ENCODE results near the gene TMPRSS4. TPM values are rescaled to one million over a fixed set of nuclear protein-coding genes. Genes with fewer than 3 reads are reported as not detected.

Gene TMPRSS4
- polyA plus RNA-seq, 3 donors, result not detected

DNA sequence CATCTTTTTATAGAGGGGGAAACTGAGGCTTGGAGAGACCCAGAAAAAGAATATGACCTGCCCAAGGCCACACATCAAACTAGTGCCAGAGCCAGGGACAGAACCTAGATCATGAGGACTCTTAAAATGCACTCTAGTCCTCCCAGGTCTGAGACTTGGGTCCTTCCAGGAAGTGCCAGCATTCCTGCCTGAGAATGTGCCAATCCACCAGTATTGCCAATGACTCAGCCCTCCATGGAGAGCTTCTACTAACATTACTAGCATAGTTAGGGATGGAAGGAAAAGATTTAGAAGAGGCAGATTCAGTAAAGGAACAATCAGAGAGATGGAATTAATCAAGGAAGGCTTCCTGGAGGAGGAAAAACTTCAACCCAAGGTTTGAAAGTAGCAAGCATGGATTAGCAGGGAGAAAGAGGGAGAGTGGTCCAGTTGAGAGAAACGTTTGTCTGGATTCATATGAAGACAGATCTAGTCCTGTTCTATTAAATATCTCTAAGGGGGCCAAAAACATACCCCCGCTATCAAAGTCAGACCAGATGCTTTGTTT lies 30.0 kb downstream of the TMPRSS4 start:
- H4K20me1 ChIP-seq (ENCODE audit: insufficient read depth, low read length), result no peaks in the 10 kb centered on the region
- TF ChIP-seq, protein P1, sequence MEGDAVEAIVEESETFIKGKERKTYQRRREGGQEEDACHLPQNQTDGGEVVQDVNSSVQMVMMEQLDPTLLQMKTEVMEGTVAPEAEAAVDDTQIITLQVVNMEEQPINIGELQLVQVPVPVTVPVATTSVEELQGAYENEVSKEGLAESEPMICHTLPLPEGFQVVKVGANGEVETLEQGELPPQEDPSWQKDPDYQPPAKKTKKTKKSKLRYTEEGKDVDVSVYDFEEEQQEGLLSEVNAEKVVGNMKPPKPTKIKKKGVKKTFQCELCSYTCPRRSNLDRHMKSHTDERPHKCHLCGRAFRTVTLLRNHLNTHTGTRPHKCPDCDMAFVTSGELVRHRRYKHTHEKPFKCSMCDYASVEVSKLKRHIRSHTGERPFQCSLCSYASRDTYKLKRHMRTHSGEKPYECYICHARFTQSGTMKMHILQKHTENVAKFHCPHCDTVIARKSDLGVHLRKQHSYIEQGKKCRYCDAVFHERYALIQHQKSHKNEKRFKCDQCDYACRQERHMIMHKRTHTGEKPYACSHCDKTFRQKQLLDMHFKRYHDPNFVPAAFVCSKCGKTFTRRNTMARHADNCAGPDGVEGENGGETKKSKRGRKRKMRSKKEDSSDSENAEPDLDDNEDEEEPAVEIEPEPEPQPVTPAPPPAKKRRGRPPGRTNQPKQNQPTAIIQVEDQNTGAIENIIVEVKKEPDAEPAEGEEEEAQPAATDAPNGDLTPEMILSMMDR (IDR thresholded peaks at IDR 0.05), result no peak
- Mint-ChIP-seq H3K4me3 (no peak overlapping the region), H3K27ac (no peak overlapping the region), H3K27me3 (ENCODE audit: low read depth in 3 of 3) (peaks cover 0 to 5% (median 2%) of the 10 kb centered on the region in 3 donors), H3K4me1 (peaks cover 5% of the 10 kb centered on the region), H3K9me3 (no peaks in the 10 kb centered on the region), H3K36me3 (no peaks in the 10 kb centered on the region)
- no peak for DNase-seq
- H3K4me3 ChIP-seq (replicated peaks in 1 of 3; ENCODE audit: low read depth in 2 of 3, low read length in 3 of 3), result no peak overlapping the region
- no peak overlapping the region for H3K27ac ChIP-seq (ENCODE audit: low read depth in 1 of 2, low read length in 2 of 2)
- no peaks in the 10 kb centered on the region for H3K27me3 ChIP-seq (ENCODE audit: control insufficient read depth in 2 of 2, insufficient read depth in 2 of 2, low read length in 2 of 2)
- WGBS (ENCODE audit: insufficient coverage), result no CpG with 5 or more reads among the region's 2 CpGs
- H2AFZ ChIP-seq (ENCODE audit: insufficient read depth, low read depth, low read length, poor library complexity, severe bottlenecking), result no peak overlapping the region
- no peaks in the 10 kb centered on the region for H3K9me3 ChIP-seq (replicated peaks in 1 of 2; ENCODE audit: control insufficient read depth in 1 of 2, insufficient read depth in 1 of 2, low read length in 2 of 2)
- H3K9ac ChIP-seq (ENCODE audit: insufficient read depth, low read length, poor library complexity, severe bottlenecking), result no peak overlapping the region
- no peaks in the 10 kb centered on the region for H3K79me2 ChIP-seq (ENCODE audit: insufficient read depth, low read length)
- no peak overlapping the region for H3K4me2 ChIP-seq (replicated peaks; ENCODE audit: extremely low read depth, low read length, poor library complexity, severe bottlenecking)
- intact Hi-C loops (cut with micrococcal nuclease), result no loop called here
- no peaks in the 10 kb centered on the region for H3K4me1 ChIP-seq (ENCODE audit: control insufficient read depth in 1 of 2, insufficient read depth in 2 of 2, low read length in 2 of 2)
- no peaks in the 10 kb centered on the region for H3K36me3 ChIP-seq (replicated peaks in 1 of 2; ENCODE audit: control insufficient read depth in 1 of 2, insufficient read depth in 2 of 2, low read length in 2 of 2)

DNA sequence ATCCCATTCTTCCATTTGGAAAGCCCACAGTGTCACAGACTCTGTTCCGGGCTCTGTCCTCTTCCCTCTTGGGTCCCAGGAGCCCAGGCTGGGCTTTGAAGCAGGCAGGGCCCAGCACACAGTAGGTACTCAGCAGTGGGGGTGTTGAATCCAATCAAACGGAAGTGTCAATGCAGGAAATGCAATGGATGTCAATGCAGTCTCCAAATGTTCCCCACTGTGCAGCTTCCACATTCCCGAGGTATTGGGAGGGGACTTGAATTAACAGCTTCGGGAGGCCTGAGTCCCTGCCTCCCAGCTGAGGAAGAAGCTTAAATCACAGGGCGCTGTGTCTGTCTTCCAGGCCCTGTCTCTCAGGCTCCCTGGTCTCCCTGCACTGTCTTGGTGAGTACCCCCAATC lies 31.6 kb downstream of the TMPRSS4 start:
- Histone ChIP-seq H3K27me3 (ENCODE audit: control insufficient read depth in 2 of 2, insufficient read depth in 2 of 2, low read length in 2 of 2) (no peaks in the 10 kb centered on the region), H4K20me1 (ENCODE audit: insufficient read depth, low read length) (no peaks in the 10 kb centered on the region), H3K9ac (ENCODE audit: insufficient read depth, low read length, poor library complexity, severe bottlenecking) (no peak overlapping the region), H3K4me1 (ENCODE audit: control insufficient read depth in 1 of 2, insufficient read depth in 2 of 2, low read length in 2 of 2) (no peaks in the 10 kb centered on the region), H3K4me2 (replicated peaks; ENCODE audit: extremely low read depth, low read length, poor library complexity, severe bottlenecking) (no peak overlapping the region), H3K4me3 (replicated peaks in 1 of 3; ENCODE audit: low read depth in 2 of 3, low read length in 3 of 3) (no peak overlapping the region), H3K9me3 (replicated peaks in 1 of 2; ENCODE audit: control insufficient read depth in 1 of 2, insufficient read depth in 1 of 2, low read length in 2 of 2) (no peaks in the 10 kb centered on the region), H3K36me3 (replicated peaks in 1 of 2; ENCODE audit: control insufficient read depth in 1 of 2, insufficient read depth in 2 of 2, low read length in 2 of 2) (no peaks in the 10 kb centered on the region), H3K79me2 (ENCODE audit: insufficient read depth, low read length) (no peaks in the 10 kb centered on the region), H2AFZ (ENCODE audit: insufficient read depth, low read depth, low read length, poor library complexity, severe bottlenecking) (no peak overlapping the region), H3K27ac (ENCODE audit: low read depth in 1 of 2, low read length in 2 of 2) (no peak overlapping the region)
- TF ChIP-seq, protein P1 (IDR thresholded peaks at IDR 0.05), result no peak
- Mint-ChIP-seq H3K27me3 (ENCODE audit: low read depth in 3 of 3) (peaks cover 0 to 5% (median 3%) of the 10 kb centered on the region in 3 donors), H3K4me1 (peaks cover 5% of the 10 kb centered on the region), H3K9me3 (no peaks in the 10 kb centered on the region), H3K4me3 (no peak overlapping the region), H3K36me3 (no peaks in the 10 kb centered on the region), H3K27ac (no peak overlapping the region)
- DNase-seq, result no peak
- 100% methylated on average over 4 of the region's 5 CpGs for WGBS (ENCODE audit: insufficient coverage)
- intact Hi-C loops (cut with micrococcal nuclease), result no loop called here

Data from CD14-positive monocyte (primary cell).